GM23248 (cell line): ENCODE measurements around the gene OTUD6A. TPM values are rescaled to one million over a fixed set of nuclear protein-coding genes. Genes with fewer than 3 reads are reported as not detected.

Experiments used
- DNase-seq: peaks from one replicate; pipeline ENCODE4 v3.0.0-alpha.2; 2015
- H2AFZ ChIP-seq: fragments of 200-600 bp; sonication (generic); 2 replicates; pipeline ENCODE4 v1.6.1; 2016; ENCODE audit warnings: antibody characterized with exemption
- H3F3A ChIP-seq: fragments of 200-600 bp; sonication (generic); 2 replicates; pipeline ENCODE4 v1.6.1; 2016; ENCODE audit warnings: mild to moderate bottlenecking, antibody characterized with exemption, mixed run types; ENCODE audit not compliant: insufficient read depth
- H3K27ac ChIP-seq: fragments of 200-600 bp; sonication (generic); 2 replicates; pipeline ENCODE4 v1.5.1; 2016; ENCODE audit warnings: mild to moderate bottlenecking
- H3K27me3 ChIP-seq: fragments of 200-600 bp; sonication (generic); replicated peaks from 2 replicates; pipeline ENCODE4 v1.6.1; 2016; ENCODE audit warnings: mild to moderate bottlenecking; ENCODE audit not compliant: insufficient read depth
- H3K36me3 ChIP-seq: fragments of 200-600 bp; sonication (generic); 2 replicates; pipeline ENCODE4 v1.6.1; 2016; ENCODE audit warnings: low read depth, mild to moderate bottlenecking
- H3K4me1 ChIP-seq: fragments of 200-600 bp; sonication (generic); 2 replicates; pipeline ENCODE4 v1.6.1; 2016; ENCODE audit warnings: mild to moderate bottlenecking; ENCODE audit not compliant: insufficient read depth
- H3K4me2 ChIP-seq: fragments of 200-600 bp; sonication (generic); one replicate; pipeline ENCODE4 v1.6.1; 2016; ENCODE audit warnings: mild to moderate bottlenecking; ENCODE audit not compliant: unreplicated experiment
- H3K4me3 ChIP-seq: fragments of 200-600 bp; sonication (generic); 2 replicates; pipeline ENCODE4 v1.5.1; 2016; ENCODE audit warnings: mild to moderate bottlenecking
- H3K79me2 ChIP-seq: fragments of 200-600 bp; sonication (generic); 2 replicates; pipeline ENCODE4 v1.6.1; 2016; ENCODE audit warnings: mild to moderate bottlenecking; ENCODE audit not compliant: insufficient read depth
- H3K9ac ChIP-seq: fragments of 200-600 bp; sonication (generic); 2 replicates; pipeline ENCODE4 v1.6.1; 2016; ENCODE audit warnings: mild to moderate bottlenecking
- H3K9me2 ChIP-seq: fragments of 200-600 bp; sonication (generic); 2 replicates; pipeline ENCODE4 v1.6.1; 2016; ENCODE audit warnings: mixed run types, mild to moderate bottlenecking, moderate library complexity; ENCODE audit not compliant: insufficient read depth
- H3K9me3 ChIP-seq: fragments of 200-600 bp; sonication (generic); one replicate; pipeline ENCODE4 v1.6.1; 2017; ENCODE audit warnings: low read depth
- H4K20me1 ChIP-seq: fragments of 200-600 bp; sonication (generic); 2 replicates; pipeline ENCODE4 v1.6.0; 2016; ENCODE audit not compliant: insufficient read depth
- EZH2 ChIP-seq: fragments of 200-600 bp; sonication (generic); IDR thresholded peaks from 2 replicates; pipeline ENCODE4 v1.6.1; 2018; ENCODE audit warnings: antibody characterized with exemption, mild to moderate bottlenecking; ENCODE audit not compliant: insufficient read depth, poor library complexity, severe bottlenecking
- EZH2phosphoT487 ChIP-seq: fragments of 200-600 bp; sonication (generic); IDR thresholded peaks from 2 replicates; pipeline ENCODE4 v1.6.1; 2018; ENCODE audit warnings: antibody characterized with exemption, moderate library complexity, mild to moderate bottlenecking, low read depth; ENCODE audit not compliant: insufficient read depth
- WGBS, 2 experiments: methylation state at CpG; one replicate each; pipeline ENCODE4 v1.1.6; 2015 to 2017; ENCODE audit warnings: low lambda C conversion rate in 2 of 2, low coverage in 1 of 2; ENCODE audit errors: missing lambda C conversion rate in 2 of 2; 5-methylcytosine and 5-hydroxymethylcytosine counted together
- in situ Hi-C: fragments of 300-500 bp; cut with MboI; formaldehyde crosslinking; loops from 2 replicates; pipeline ENCODE4 v1.15.0; 2020
- polyA plus RNA-seq: library from polyadenylated mRNA; unstranded; fragments of >200 nt; fragmentation: Nextera tagmentation; extraction: Ambion mirVana; gene quantifications from 2 replicates; pipeline ENCODE4 v1.2.1, GENCODE V29; 2016
- total RNA-seq: library from RNA; depleted of rRNA; stranded (reverse); fragments of >200 nt; shearing (Covaris generic); gene quantifications from 2 replicates; pipeline ENCODE4 v1.2.3, GENCODE V29; 2014

The OTUD6A gene
- total and polyA plus RNA-seq, 2 experiments from 2014 or later, result not detected

DNA sequence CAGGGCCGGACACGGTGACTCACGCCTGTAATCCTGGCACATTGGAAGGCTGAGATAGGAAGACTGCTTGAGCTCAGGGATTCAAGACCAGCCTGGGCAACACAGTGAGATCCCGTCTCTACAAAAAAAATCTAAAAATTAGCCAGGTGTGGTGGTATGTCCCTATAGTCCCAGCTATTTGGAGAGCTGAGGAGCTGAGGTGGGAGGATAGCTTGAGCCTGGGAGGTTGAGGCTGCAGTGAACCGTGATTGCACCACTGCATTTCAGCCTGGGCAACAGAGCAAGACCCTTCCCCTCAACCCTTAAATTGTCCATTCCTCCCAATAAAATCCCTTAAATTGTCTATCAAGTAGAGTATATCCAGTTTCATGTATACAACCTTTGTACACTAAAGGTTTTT, 17.0 kb downstream of the OTUD6A start:
- Histone ChIP-seq H3K4me3 (no peak overlapping the region), H2AFZ (no peak overlapping the region), H3K4me2 (no peak overlapping the region), H3K27me3 (no peaks in the 10 kb centered on the region), H3K79me2 (no peaks in the 10 kb centered on the region), H3K9me3 (no peaks in the 10 kb centered on the region), H3K9me2 (no peaks in the 10 kb centered on the region), H4K20me1 (no peaks in the 10 kb centered on the region), H3K36me3 (no peaks in the 10 kb centered on the region), H3K27ac (no peak overlapping the region), H3K4me1 (no peaks in the 10 kb centered on the region), H3K9ac (no peak overlapping the region), H3F3A (no peaks in the 10 kb centered on the region)
- in situ Hi-C loops, result loop anchor here (25.0 kb wide), 1 partner anchor 542 kb away; no protein-coding TSS in a partner anchor
- WGBS, 2 experiments, result 84 to 93% methylated on average over 4 to 5 of the region's 5 CpGs
- TF ChIP-seq EZH2phosphoT487, result no peak
- TF ChIP-seq EZH2, result no peak
- no peak for DNase-seq

DNA sequence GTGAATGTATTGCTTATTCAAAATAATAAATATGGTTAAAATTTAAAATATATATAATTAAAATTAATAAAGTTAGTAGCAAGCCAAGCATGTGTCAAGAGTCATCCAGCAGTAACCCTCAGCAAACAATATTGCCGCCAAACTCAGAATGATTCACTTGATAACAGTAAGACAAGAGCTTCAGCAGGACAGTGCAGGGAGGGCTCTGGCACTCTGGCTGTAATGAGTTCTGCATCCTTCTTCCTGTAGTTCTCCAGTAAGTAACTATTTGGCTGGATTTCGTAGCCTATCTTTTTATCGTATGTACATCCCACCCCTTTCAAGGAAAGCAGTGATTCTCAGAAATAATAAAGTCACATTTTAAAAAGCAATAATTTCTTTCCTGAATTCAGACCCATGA, 17.6 kb downstream of the OTUD6A start:
- no peak for TF ChIP-seq EZH2phosphoT487
- TF ChIP-seq EZH2, result no peak
- 50 to 62% methylated on average over 2 to 3 of the region's 3 CpGs for WGBS, 2 experiments
- H4K20me1 ChIP-seq, result no peaks in the 10 kb centered on the region
- H3K4me3 ChIP-seq, result no peak overlapping the region
- no peak overlapping the region for H3K4me2 ChIP-seq
- H2AFZ ChIP-seq, result no peak overlapping the region
- no peaks in the 10 kb centered on the region for H3F3A ChIP-seq
- no peaks in the 10 kb centered on the region for H3K9me3 ChIP-seq
- H3K9ac ChIP-seq, result no peak overlapping the region
- no peaks in the 10 kb centered on the region for H3K4me1 ChIP-seq
- no peak overlapping the region for H3K27ac ChIP-seq
- no peaks in the 10 kb centered on the region for H3K27me3 ChIP-seq
- no peaks in the 10 kb centered on the region for H3K9me2 ChIP-seq
- in situ Hi-C loops, result loop anchor here (25.0 kb wide), 1 partner anchor 543 kb away; no protein-coding TSS in a partner anchor
- no peak for DNase-seq
- H3K36me3 ChIP-seq, result no peaks in the 10 kb centered on the region
- no peaks in the 10 kb centered on the region for H3K79me2 ChIP-seq

DNA sequence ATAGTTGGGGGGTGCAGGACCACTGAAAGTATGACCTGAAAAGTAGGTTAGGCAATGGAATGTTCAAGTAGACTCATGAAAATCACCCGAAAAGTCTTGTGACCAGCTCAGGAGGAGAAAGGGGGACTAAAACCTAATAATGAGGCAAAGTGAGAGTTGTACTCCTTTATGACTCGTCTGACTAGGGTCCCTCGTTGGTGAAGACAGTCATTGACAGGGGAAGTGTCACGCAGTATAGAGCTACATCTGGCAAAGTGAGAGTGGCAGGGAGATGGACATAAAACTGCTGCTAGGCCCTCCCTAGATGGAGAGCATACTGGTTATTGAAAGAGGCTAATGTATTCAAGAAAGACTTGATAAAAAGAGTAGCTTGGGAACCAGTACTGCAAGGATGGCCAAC, 20.5 kb downstream of the OTUD6A start:
- H3K27ac ChIP-seq, result no peak overlapping the region
- no peak overlapping the region for H3K4me2 ChIP-seq
- no peaks in the 10 kb centered on the region for H3K36me3 ChIP-seq
- H2AFZ ChIP-seq, result no peak overlapping the region
- H3K9ac ChIP-seq, result no peak overlapping the region
- peaks cover 3% of the 10 kb centered on the region; the same call in 1 of the 2 replicates for H3K4me1 ChIP-seq
- in situ Hi-C loops, result loop anchor here (25.0 kb wide), 1 partner anchor 545 kb away; no protein-coding TSS in a partner anchor
- 68 to 75% methylated on average over 4 of the region's 4 CpGs for WGBS, 2 experiments
- no peaks in the 10 kb centered on the region for H3K9me2 ChIP-seq
- H3K27me3 ChIP-seq, result no peaks in the 10 kb centered on the region
- no peaks in the 10 kb centered on the region for H3K9me3 ChIP-seq
- H3K4me3 ChIP-seq, result no peak overlapping the region
- TF ChIP-seq EZH2phosphoT487 (no peak), EZH2 (no peak)
- no peaks in the 10 kb centered on the region for H4K20me1 ChIP-seq
- no peaks in the 10 kb centered on the region for H3K79me2 ChIP-seq
- DNase-seq, result no peak
- H3F3A ChIP-seq, result no peaks in the 10 kb centered on the region

DNA sequence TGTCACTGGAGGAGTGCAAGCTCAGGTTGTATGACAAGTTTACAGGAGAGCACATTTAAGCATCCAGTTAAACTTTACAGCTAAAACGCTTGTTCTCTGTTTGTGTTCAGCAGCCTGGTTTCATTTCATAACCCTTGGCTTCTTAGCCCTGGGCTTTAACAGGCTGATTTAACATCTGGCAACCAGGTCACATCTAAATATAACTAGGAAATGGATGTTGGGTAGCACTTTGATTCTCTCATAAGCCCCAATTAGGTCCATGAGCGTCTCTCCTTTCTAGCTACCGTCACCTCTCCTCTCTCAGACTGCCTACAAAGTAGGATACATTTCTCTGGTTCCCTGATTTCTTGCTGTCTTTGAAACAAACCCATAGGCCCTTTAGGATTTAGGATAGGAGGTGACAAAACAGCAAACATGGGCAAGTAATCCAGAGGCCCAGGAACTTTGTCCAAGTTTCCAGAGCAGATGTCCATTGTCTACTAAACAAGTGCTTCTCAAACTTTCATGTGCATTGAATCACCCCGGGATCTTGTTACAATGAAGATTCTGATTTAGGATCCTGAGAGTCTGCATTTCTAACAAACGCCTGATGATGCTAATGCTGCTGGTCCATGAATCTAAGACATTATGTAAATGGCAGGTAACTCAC, 22.5 kb downstream of the OTUD6A start:
- H3K9ac ChIP-seq, result no peak overlapping the region
- peaks cover 12% of the 10 kb centered on the region for H3K4me1 ChIP-seq
- no peaks in the 10 kb centered on the region for H3K36me3 ChIP-seq
- no peak overlapping the region for H3K27ac ChIP-seq
- no peak overlapping the region for H2AFZ ChIP-seq
- no peak for DNase-seq
- no peaks in the 10 kb centered on the region for H4K20me1 ChIP-seq
- H3K9me2 ChIP-seq, result no peaks in the 10 kb centered on the region
- no peaks in the 10 kb centered on the region for H3K79me2 ChIP-seq
- H3K9me3 ChIP-seq, result no peaks in the 10 kb centered on the region
- no peak overlapping the region for H3K4me2 ChIP-seq
- in situ Hi-C loops, result loop anchor here (25.0 kb wide), 1 partner anchor 547 kb away; no protein-coding TSS in a partner anchor
- no peaks in the 10 kb centered on the region for H3F3A ChIP-seq
- TF ChIP-seq EZH2phosphoT487, result no peak
- H3K4me3 ChIP-seq, result no peak overlapping the region
- 20 to 29% methylated on average over 5 of the region's 5 CpGs for WGBS, 2 experiments
- H3K27me3 ChIP-seq, result no peaks in the 10 kb centered on the region
